Measurements from ENCODE around the gene SP2. TPM values are rescaled to one million over a fixed set of nuclear protein-coding genes. Genes with fewer than 3 reads are reported as not detected.

Gene SP2
- total RNA-seq, 4 donors from 2014 or later = 2.2 to 9.2 (median 5.9) TPM

DNA sequence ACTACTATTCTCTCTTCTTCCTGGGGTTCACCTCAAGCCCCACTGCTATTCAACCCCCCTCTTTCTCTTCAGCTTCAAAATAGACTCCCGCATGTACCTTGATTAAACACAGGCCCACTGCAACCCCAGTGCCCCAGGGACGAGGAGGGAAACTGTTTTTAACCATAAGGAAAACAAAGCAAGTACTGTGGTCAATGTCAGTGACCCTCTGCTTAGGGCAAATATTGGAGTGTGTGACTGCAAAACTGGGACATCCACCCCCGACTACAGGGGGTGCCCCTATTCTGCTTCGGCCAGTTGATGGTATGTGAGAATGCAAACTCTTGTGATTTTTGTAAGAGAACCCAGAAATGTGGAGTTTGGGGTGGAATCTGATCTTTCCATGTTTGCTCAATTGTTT is 35.8 kb downstream of the SP2 start:
- TF ChIP-seq, protein P1, sequence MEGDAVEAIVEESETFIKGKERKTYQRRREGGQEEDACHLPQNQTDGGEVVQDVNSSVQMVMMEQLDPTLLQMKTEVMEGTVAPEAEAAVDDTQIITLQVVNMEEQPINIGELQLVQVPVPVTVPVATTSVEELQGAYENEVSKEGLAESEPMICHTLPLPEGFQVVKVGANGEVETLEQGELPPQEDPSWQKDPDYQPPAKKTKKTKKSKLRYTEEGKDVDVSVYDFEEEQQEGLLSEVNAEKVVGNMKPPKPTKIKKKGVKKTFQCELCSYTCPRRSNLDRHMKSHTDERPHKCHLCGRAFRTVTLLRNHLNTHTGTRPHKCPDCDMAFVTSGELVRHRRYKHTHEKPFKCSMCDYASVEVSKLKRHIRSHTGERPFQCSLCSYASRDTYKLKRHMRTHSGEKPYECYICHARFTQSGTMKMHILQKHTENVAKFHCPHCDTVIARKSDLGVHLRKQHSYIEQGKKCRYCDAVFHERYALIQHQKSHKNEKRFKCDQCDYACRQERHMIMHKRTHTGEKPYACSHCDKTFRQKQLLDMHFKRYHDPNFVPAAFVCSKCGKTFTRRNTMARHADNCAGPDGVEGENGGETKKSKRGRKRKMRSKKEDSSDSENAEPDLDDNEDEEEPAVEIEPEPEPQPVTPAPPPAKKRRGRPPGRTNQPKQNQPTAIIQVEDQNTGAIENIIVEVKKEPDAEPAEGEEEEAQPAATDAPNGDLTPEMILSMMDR (IDR thresholded peaks at IDR 0.05; ENCODE audit: low read depth) = no peak

DNA sequence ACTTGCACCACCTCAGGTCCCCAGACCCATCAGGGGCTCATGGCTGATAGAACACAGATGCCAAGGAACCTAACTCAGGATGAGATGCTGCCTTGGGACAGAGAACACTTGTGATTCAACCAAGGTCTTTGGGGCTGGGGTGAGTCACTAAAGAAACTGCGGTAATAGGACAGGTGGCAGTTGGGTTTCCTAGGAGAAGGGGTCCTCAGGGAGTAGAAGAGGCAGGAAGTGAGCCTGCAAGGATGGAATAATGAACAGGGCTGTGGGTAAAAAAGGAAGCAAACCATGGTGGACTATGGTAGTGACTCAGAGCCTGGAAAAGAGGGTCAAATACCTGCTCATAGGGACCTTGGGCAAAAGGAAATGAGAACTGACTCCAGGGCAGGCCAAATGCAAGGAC is 38.8 kb downstream of the SP2 start:
- TF ChIP-seq, protein P1 (IDR thresholded peaks at IDR 0.05; ENCODE audit: low read depth) = no peak

DNA sequence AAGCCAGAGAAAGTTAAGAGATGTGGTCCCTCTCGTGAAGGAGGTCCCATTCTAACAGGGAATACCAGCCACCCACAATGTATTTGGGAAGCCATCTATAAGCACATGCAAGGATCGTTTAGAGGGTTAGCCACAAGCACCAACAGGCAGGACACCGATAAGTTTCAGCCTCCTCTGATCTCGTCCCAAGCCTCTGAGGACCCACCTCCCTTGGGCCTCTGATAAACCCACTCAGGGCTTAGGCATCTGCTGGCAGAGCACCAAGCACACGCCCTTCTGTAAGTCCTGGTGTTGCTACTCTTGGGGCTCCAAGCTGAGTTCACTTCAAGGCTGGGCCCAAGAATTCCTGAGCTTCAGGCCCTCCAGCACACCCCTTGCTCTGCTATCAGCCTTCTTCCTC is 39.9 kb downstream of the SP2 start:
- TF ChIP-seq, protein P1 (IDR thresholded peaks at IDR 0.05; ENCODE audit: low read depth) = no peak

DNA sequence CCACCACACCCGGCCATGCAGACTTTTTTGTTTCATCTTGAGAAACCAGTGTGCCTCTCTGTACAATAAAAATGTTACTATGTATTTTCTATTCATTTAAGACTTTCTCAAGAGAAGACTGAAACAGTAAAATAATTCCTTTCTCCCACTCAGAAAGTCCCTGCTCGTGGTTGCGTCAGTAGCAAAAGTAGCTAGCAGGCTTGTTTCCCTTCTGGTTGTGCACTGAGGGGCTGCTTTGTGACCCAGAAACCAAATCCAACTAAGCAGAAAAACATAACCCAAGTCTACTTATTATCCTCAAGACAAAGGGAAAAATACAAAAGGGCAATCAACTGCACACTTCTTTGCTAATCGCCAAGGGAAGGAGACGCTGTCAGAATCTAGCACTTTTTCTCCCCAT is 41.9 kb downstream of the SP2 start:
- TF ChIP-seq, protein P1 (IDR thresholded peaks at IDR 0.05; ENCODE audit: low read depth) = no peak

DNA sequence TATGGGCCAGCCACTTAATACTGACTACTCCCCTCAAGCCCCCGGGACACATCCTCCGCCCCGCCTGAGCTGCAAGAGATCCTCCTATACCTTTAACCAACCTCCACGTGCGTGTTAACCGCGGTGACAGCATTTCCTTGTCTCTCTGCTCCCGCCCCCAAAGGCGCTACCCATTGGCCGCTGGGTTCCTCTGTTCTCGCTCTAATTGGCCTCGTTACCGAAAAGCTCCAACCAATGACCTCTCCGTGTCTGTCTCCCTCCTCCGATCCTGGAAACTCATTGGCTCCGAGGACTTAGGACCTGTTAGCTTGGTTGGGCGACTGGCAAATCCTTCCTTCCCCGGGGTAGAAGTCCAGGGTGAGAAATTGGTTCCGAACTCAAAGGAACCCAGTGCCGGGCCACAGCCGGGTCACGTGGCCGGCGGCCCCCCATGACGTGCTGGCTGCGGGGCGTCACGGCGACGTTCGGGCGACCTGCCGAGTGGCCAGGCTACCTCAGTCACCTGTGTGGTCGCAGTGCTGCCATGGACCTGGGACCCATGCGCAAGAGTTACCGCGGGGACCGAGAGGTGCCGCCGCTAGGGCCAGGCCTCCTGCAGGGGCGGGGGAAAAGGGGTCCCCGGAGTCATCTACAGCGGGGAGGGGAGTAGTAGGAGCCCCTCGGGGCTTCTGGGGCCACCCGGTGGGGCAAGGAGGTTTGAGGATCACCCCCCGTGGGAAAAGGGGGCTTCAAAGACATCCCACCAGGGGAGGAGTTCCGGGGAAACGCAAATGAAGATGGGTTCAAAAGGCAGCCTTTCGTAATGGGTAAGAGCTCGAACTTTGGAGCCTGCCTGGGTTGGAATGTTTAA is 45.4 kb downstream of the SP2 start, which contains the start of gene PNPO:
Gene PNPO (plus strand): TSS at position 326 of the 850 bp plus-strand sequence. CDS start 105 bp downstream, at position 431.
- TF ChIP-seq, protein P1 (IDR thresholded peaks at IDR 0.05; ENCODE audit: low read depth) = no peak

DNA sequence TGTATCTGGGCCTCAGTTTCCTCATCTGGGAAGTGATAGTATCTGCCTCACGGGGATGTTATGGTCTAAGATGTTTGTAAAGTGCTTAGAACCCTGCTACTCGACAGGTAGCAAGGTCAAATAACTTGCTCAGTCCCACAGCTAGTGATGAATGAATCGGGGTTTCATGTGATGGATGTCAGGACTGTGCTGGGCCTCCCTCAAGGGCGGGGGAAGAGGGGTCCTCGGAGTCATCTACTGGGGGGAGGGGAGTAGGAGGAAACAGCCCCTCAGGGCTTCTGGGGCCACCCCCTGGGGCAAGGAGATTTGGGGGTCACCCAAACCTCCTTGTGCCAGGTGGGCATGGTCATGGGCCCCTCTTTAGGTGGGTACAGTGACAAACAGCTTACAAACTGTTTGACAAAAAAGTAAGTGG is 46.1 kb downstream of the SP2 start:
- TF ChIP-seq, protein P1 (IDR thresholded peaks at IDR 0.05; ENCODE audit: low read depth) = no peak

DNA sequence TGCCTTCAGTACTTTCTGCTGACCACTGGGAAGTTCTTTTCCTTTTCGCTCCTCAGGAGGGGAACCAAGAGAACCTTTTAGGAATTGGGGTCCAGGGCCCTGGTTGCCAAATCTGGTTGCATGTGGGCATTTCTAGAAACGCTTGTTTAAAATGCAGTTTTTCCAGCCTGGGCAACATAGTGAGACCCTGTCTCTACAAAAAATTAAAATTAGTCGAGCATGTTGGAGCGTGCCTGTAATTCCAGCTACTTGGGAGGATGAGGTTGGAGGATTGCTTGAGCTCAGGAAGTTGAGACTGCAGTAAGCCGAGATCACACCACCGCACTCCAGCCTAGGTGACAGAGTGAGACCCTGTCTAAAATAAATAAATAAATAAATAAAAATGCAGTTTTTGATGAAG is 46.5 kb downstream of the SP2 start:
- TF ChIP-seq, protein P1 (IDR thresholded peaks at IDR 0.05; ENCODE audit: low read depth) = no peak
